Stimulated activated CD8-positive, alpha-beta memory T cell treated with anti-CD3 and anti-CD28 coated beads, Interleukin-15, amount 100 ng/mL, for 48 hours (primary cell): ENCODE data around the gene IFITM10.
A peak's percentile ranks its signal among the peaks of the same experiment; 100 is the strongest.

Source experiments
- DNase-seq, 2 donors: peaks; one replicate each; pipeline ENCODE4 v3.0.0-alpha.2; 2020; ENCODE audit warnings: low read depth in 2 of 2

Gene IFITM10

GRCh38 chr11:1740786-1741530 lies 9.4 kb downstream of the IFITM10 start:
- DNase-seq = no peak

- no peak for DNase-seq
Measured at GRCh38 chr11:1739576-1739975, 10.8 kb downstream of the IFITM10 start.

- no peak for DNase-seq
Measured at GRCh38 chr11:1738380-1738779, 12.0 kb downstream of the IFITM10 start.

- no peak for DNase-seq
Measured at GRCh38 chr11:1737080-1737757, 13.2 kb downstream of the IFITM10 start.

- DNase-seq = no peak
Measured at GRCh38 chr11:1736447-1736992, 13.9 kb downstream of the IFITM10 start.

GRCh38 chr11:1735271-1735670 lies 15.1 kb downstream of the IFITM10 start:
- DNase-seq = no peak

GRCh38 chr11:1734641-1735081 lies 15.7 kb downstream of the IFITM10 start:
- DNase-seq = no peak

GRCh38 chr11:1733716-1734640 lies 16.4 kb downstream of the IFITM10 start:
- DNase-seq = no peak

GRCh38 chr11:1733009-1733715 lies 17.2 kb downstream of the IFITM10 start:
- no peak for DNase-seq

GRCh38 chr11:1732418-1733008 lies 17.9 kb downstream of the IFITM10 start:
- DNase-seq = no peak

GRCh38 chr11:1731451-1732059 lies 18.8 kb downstream of the IFITM10 start:
- no peak for DNase-seq

GRCh38 chr11:1730059-1730629 lies 20.3 kb downstream of the IFITM10 start:
- DNase-seq = no peak

- no peak for DNase-seq
Measured at GRCh38 chr11:1729692-1730011, 20.7 kb downstream of the IFITM10 start.

- DNase-seq = peak in 1 of 2 donors; percentile 36
Measured at GRCh38 chr11:1728931-1729691, 21.3 kb downstream of the IFITM10 start.

- DNase-seq = no peak
Measured at GRCh38 chr11:1728301-1728700, 22.1 kb downstream of the IFITM10 start.

- no peak for DNase-seq
Measured at GRCh38 chr11:1727861-1728260, 22.5 kb downstream of the IFITM10 start.

GRCh38 chr11:1727096-1727690 lies 23.2 kb downstream of the IFITM10 start:
- no peak for DNase-seq

GRCh38 chr11:1719781-1720180 lies 30.6 kb downstream of the IFITM10 start:
- no peak for DNase-seq

GRCh38 chr11:1718326-1718725 lies 32.1 kb downstream of the IFITM10 start:
- DNase-seq = no peak
